DMS53 (cell line): ENCODE results near the gene FRMPD4.
A peak's percentile ranks its signal among the peaks of the same experiment; 100 is the strongest.
"Not testable (repeated sequence)": the region's sequence is repeated elsewhere in the genome, so short reads cannot be mapped to it uniquely, and the experiment has no call there.

Experiments
- DNase-seq: peaks from one replicate; lab custom pipeline; 2025; lab: John Stamatoyannopoulos, UW

Gene FRMPD4

GRCh38 chrX:12441381-12442128, 303.3 kb downstream of the FRMPD4 start:
- DNase-seq, result no peak

- DNase-seq, result no peak
Measured at GRCh38 chrX:12443534-12444098, 305.3 kb downstream of the FRMPD4 start.

GRCh38 chrX:12446342-12447075, 308.2 kb downstream of the FRMPD4 start:
- DNase-seq, result no peak

GRCh38 chrX:12447448-12448064, 309.3 kb downstream of the FRMPD4 start:
- DNase-seq, result no peak

- no peak for DNase-seq
Measured at GRCh38 chrX:12452268-12452667, 314.0 kb downstream of the FRMPD4 start.

GRCh38 chrX:12460929-12461328, 322.7 kb downstream of the FRMPD4 start:
- DNase-seq, result no peak

GRCh38 chrX:12463052-12463451, 324.8 kb downstream of the FRMPD4 start:
- no peak for DNase-seq

- peak; percentile 3 for DNase-seq
Measured at GRCh38 chrX:12463873-12464272, 325.6 kb downstream of the FRMPD4 start.

GRCh38 chrX:12467321-12467720, 329.0 kb downstream of the FRMPD4 start:
- DNase-seq, result no peak

- DNase-seq, result peak; percentile 0
Measured at GRCh38 chrX:12469296-12469695, 331.0 kb downstream of the FRMPD4 start.

GRCh38 chrX:12471061-12471460, 332.8 kb downstream of the FRMPD4 start:
- no peak for DNase-seq

GRCh38 chrX:12480956-12481355, 342.7 kb downstream of the FRMPD4 start:
- DNase-seq, result no peak

GRCh38 chrX:12488220-12488619, 349.9 kb downstream of the FRMPD4 start:
- no peak for DNase-seq

GRCh38 chrX:12488771-12489170, 350.5 kb downstream of the FRMPD4 start:
- no peak for DNase-seq

GRCh38 chrX:12489341-12489740, 351.1 kb downstream of the FRMPD4 start:
- no peak for DNase-seq

- no peak for DNase-seq
Measured at GRCh38 chrX:12494400-12495138, 356.3 kb downstream of the FRMPD4 start.

- DNase-seq, result no peak
Measured at GRCh38 chrX:12496343-12496742, 358.1 kb downstream of the FRMPD4 start.

GRCh38 chrX:12497832-12498591, 359.7 kb downstream of the FRMPD4 start:
- DNase-seq, result peak; percentile 24

GRCh38 chrX:12505127-12505526, 366.9 kb downstream of the FRMPD4 start:
- no peak for DNase-seq

- not testable (repeated sequence) for DNase-seq
Measured at GRCh38 chrX:12515384-12515783, 377.1 kb downstream of the FRMPD4 start.

GRCh38 chrX:12526306-12526705, 388.0 kb downstream of the FRMPD4 start:
- no peak for DNase-seq
